SK-N-SH treated with all-trans-retinoic acid at 6 μM for 48 hours (cell line): Measurements from ENCODE around the gene MED15.

Source experiments
- ATAC-seq: fragments of 200-7000 bp; cut with Tn5 transposase; 3 replicates; pipeline ENCODE4 v1.9.1; 2020; ENCODE audit warnings: mild to moderate bottlenecking, moderate library complexity
- ARNTL ChIP-seq: fragments of 450-650 bp; formaldehyde crosslinking; IDR thresholded peaks from 2 replicates; pipeline ENCODE4 v1.5.0; 2020; ENCODE audit warnings: low read depth, mild to moderate bottlenecking, moderate library complexity, borderline replicate concordance
- ESRRG ChIP-seq: fragments of 250-450 bp; sonication (Bioruptor Pico); IDR thresholded peaks from 2 replicates; pipeline ENCODE4 v1.6.1; 2021; ENCODE audit warnings: mild to moderate bottlenecking
- GLIS3 ChIP-seq: fragments of 250-450 bp; sonication (Bioruptor Pico); IDR thresholded peaks from 2 replicates; pipeline ENCODE4 v1.5.0; 2020; ENCODE audit warnings: mild to moderate bottlenecking, moderate library complexity
- ISL1 ChIP-seq: fragments of 250-450 bp; sonication (Bioruptor Pico); IDR thresholded peaks from 2 replicates; pipeline ENCODE4 v2.1.2; 2022; ENCODE audit warnings: mild to moderate bottlenecking, moderate library complexity
- OSR1 ChIP-seq: fragments of 250-450 bp; sonication (Bioruptor Pico); IDR thresholded peaks from 2 replicates; pipeline ENCODE4 v1.8.0; 2022; ENCODE audit warnings: moderate library complexity, mild to moderate bottlenecking, inconsistent platforms
- RARB ChIP-seq: fragments of 250-450 bp; sonication (Bioruptor Pico); IDR thresholded peaks from 2 replicates; pipeline ENCODE4 v1.8.0; 2021; ENCODE audit warnings: mild to moderate bottlenecking, moderate library complexity
- SNAI2 ChIP-seq: fragments of 250-450 bp; sonication (Bioruptor Pico); IDR thresholded peaks from 2 replicates; pipeline ENCODE4 v1.5.0; 2020; ENCODE audit warnings: mild to moderate bottlenecking, moderate library complexity
- TCF4 ChIP-seq: fragments of 250-450 bp; sonication (Bioruptor Pico); IDR thresholded peaks from 2 replicates; pipeline ENCODE4 v1.8.0; 2021; ENCODE audit warnings: mild to moderate bottlenecking, moderate library complexity, borderline replicate concordance
- TOX ChIP-seq: fragments of 250-450 bp; sonication (Bioruptor Pico); IDR thresholded peaks from 2 replicates; pipeline ENCODE4 v1.8.0; 2021; ENCODE audit warnings: mild to moderate bottlenecking, moderate library complexity, borderline replicate concordance
- ZFP3 ChIP-seq: fragments of 250-450 bp; sonication (Bioruptor Pico); IDR thresholded peaks from 2 replicates; pipeline ENCODE4 v1.5.0; 2020; ENCODE audit warnings: mild to moderate bottlenecking, moderate library complexity
- ZFP30 ChIP-seq: fragments of 450-650 bp; formaldehyde crosslinking; IDR thresholded peaks from 2 replicates; pipeline ENCODE4 v1.5.0; 2022; ENCODE audit warnings: mild to moderate bottlenecking, moderate library complexity
- ZNF565 ChIP-seq: fragments of 450-650 bp; formaldehyde crosslinking; conservative IDR thresholded peaks from 2 replicates; pipeline ENCODE4 v1.5.0; 2020; ENCODE audit warnings: low read depth, mild to moderate bottlenecking, moderate library complexity
- ZNF70 ChIP-seq: fragments of 450-650 bp; formaldehyde crosslinking; IDR thresholded peaks from 2 replicates; pipeline ENCODE4 v1.5.0; 2020; ENCODE audit warnings: mild to moderate bottlenecking, moderate library complexity
- ZNF8 ChIP-seq: fragments of 450-650 bp; formaldehyde crosslinking; IDR thresholded peaks from 2 replicates; pipeline ENCODE4 v1.5.0; 2020; ENCODE audit warnings: mild to moderate bottlenecking, moderate library complexity
- TF ChIP-seq, protein P1 (sequence below): fragments of 250-450 bp; sonication (Bioruptor Pico); IDR thresholded peaks from 2 replicates; pipeline ENCODE4 v1.5.1; 2021; ENCODE audit warnings: mild to moderate bottlenecking, moderate library complexity
- TF ChIP-seq, protein P2 (sequence below): fragments of 250-450 bp; sonication (Bioruptor Pico); IDR thresholded peaks from 2 replicates; pipeline ENCODE4 v1.5.1; 2020; ENCODE audit warnings: low read depth, mild to moderate bottlenecking, moderate library complexity
- TF ChIP-seq, protein P3 (sequence below): fragments of 250-450 bp; sonication (Bioruptor Pico); IDR thresholded peaks from 2 replicates; pipeline ENCODE4 v1.8.0; 2020; ENCODE audit warnings: mild to moderate bottlenecking, moderate library complexity, borderline replicate concordance
- TF ChIP-seq, protein P4 (sequence below): fragments of 250-450 bp; sonication (Bioruptor Pico); IDR thresholded peaks from 2 replicates; pipeline ENCODE4 v1.5.0; 2020; ENCODE audit warnings: mild to moderate bottlenecking, moderate library complexity

MED15 gene

DNA sequence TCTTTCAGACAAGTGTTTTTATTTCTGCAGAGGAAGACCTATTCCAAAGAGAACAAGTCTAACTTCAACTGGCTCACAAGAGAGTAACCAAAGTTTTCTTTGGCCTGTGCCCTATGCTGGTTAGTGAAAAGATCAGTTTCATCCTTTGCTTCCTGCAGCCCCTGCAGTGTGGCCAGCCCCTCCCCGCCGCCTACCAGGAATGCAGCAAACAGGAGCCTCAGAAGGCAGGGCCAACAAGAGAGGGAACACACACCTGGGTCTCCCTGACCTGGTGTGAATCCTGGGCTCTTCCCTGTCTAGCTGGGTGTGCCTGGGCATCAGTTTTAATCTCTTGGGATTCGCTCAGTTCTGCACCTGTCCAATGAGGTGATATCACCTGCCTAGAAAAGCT, 48.3 kb upstream of the MED15 start:
- TF ChIP-seq, protein P1, sequence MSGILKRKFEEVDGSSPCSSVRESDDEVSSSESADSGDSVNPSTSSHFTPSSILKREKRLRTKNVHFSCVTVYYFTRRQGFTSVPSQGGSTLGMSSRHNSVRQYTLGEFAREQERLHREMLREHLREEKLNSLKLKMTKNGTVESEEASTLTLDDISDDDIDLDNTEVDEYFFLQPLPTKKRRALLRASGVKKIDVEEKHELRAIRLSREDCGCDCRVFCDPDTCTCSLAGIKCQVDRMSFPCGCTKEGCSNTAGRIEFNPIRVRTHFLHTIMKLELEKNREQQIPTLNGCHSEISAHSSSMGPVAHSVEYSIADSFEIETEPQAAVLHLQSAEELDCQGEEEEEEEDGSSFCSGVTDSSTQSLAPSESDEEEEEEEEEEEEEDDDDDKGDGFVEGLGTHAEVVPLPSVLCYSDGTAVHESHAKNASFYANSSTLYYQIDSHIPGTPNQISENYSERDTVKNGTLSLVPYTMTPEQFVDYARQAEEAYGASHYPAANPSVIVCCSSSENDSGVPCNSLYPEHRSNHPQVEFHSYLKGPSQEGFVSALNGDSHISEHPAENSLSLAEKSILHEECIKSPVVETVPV = no peak
- no peak for TF ChIP-seq SNAI2
- TF ChIP-seq, protein P2, sequence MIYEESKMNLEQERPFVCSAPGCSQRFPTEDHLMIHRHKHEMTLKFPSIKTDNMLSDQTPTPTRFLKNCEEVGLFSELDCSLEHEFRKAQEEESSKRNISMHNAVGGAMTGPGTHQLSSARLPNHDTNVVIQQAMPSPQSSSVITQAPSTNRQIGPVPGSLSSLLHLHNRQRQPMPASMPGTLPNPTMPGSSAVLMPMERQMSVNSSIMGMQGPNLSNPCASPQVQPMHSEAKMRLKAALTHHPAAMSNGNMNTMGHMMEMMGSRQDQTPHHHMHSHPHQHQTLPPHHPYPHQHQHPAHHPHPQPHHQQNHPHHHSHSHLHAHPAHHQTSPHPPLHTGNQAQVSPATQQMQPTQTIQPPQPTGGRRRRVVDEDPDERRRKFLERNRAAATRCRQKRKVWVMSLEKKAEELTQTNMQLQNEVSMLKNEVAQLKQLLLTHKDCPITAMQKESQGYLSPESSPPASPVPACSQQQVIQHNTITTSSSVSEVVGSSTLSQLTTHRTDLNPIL (CRISPR knock-in tag) = no peak
- no peak for TF ChIP-seq ZNF565
- TF ChIP-seq TCF4 (CRISPR knock-in tag) = no peak
- TF ChIP-seq, protein P3, sequence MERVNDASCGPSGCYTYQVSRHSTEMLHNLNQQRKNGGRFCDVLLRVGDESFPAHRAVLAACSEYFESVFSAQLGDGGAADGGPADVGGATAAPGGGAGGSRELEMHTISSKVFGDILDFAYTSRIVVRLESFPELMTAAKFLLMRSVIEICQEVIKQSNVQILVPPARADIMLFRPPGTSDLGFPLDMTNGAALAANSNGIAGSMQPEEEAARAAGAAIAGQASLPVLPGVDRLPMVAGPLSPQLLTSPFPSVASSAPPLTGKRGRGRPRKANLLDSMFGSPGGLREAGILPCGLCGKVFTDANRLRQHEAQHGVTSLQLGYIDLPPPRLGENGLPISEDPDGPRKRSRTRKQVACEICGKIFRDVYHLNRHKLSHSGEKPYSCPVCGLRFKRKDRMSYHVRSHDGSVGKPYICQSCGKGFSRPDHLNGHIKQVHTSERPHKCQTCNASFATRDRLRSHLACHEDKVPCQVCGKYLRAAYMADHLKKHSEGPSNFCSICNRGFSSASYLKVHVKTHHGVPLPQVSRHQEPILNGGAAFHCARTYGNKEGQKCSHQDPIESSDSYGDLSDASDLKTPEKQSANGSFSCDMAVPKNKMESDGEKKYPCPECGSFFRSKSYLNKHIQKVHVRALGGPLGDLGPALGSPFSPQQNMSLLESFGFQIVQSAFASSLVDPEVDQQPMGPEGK = no peak
- no peak for TF ChIP-seq GLIS3 (CRISPR knock-in tag)
- TF ChIP-seq ISL1 (CRISPR knock-in tag) = no peak
- no peak for TF ChIP-seq ZFP3 (CRISPR knock-in tag)
- no peak for TF ChIP-seq RARB (CRISPR knock-in tag)
- TF ChIP-seq TOX (CRISPR knock-in tag) = no peak
- TF ChIP-seq ESRRG (CRISPR knock-in tag) = no peak
- TF ChIP-seq ZNF70 (CRISPR knock-in tag) = no peak
- TF ChIP-seq ARNTL (CRISPR knock-in tag) = no peak
- no peak for ATAC-seq

DNA sequence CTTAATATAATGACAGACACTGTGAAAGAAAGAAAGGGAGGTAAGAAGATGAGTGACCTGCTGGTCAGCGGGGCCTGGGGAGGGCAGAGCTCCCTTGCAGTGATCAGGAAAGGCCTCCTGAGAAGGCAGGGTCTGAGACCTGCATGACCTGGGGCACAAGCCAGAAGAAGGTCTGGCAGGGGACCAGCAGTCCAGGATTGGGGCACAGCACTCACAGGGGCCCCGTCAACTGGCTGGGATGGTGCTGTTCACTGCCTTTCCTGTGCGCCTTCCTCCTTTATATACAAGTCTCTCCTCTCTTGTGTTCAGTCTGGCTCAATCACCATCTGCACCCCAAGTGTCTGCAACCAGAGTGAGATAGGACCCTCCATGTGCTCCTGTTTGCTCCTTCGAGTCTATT, 47.5 kb upstream of the MED15 start:
- no peak for ATAC-seq

More for the DNA sequence above, 47.5 kb upstream of the MED15 start:
- TF ChIP-seq, protein P4, sequence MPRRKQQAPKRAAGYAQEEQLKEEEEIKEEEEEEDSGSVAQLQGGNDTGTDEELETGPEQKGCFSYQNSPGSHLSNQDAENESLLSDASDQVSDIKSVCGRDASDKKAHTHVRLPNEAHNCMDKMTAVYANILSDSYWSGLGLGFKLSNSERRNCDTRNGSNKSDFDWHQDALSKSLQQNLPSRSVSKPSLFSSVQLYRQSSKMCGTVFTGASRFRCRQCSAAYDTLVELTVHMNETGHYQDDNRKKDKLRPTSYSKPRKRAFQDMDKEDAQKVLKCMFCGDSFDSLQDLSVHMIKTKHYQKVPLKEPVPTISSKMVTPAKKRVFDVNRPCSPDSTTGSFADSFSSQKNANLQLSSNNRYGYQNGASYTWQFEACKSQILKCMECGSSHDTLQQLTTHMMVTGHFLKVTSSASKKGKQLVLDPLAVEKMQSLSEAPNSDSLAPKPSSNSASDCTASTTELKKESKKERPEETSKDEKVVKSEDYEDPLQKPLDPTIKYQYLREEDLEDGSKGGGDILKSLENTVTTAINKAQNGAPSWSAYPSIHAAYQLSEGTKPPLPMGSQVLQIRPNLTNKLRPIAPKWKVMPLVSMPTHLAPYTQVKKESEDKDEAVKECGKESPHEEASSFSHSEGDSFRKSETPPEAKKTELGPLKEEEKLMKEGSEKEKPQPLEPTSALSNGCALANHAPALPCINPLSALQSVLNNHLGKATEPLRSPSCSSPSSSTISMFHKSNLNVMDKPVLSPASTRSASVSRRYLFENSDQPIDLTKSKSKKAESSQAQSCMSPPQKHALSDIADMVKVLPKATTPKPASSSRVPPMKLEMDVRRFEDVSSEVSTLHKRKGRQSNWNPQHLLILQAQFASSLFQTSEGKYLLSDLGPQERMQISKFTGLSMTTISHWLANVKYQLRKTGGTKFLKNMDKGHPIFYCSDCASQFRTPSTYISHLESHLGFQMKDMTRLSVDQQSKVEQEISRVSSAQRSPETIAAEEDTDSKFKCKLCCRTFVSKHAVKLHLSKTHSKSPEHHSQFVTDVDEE (CRISPR knock-in tag) = no peak
- TF ChIP-seq ZNF8 (CRISPR knock-in tag) (no peak), TCF4 (CRISPR knock-in tag) (no peak), OSR1 (CRISPR knock-in tag) (no peak), ZNF565 (no peak), ZFP30 (CRISPR knock-in tag) (no peak), GLIS3 (CRISPR knock-in tag) (no peak), ARNTL (CRISPR knock-in tag) (no peak), ISL1 (CRISPR knock-in tag) (no peak), ESRRG (CRISPR knock-in tag) (no peak), ZNF70 (CRISPR knock-in tag) (no peak), ZFP3 (CRISPR knock-in tag) (no peak)
- TF ChIP-seq, protein P3 = no peak
- TF ChIP-seq, protein P1 = no peak
- TF ChIP-seq, protein P2 (CRISPR knock-in tag) = no peak
